ENCODE data around the gene RAB5IF.
"Not testable (repeated sequence)": the region's sequence is repeated elsewhere in the genome, so short reads cannot be mapped to it uniquely, and the experiment has no call there.

RAB5IF gene

DNA sequence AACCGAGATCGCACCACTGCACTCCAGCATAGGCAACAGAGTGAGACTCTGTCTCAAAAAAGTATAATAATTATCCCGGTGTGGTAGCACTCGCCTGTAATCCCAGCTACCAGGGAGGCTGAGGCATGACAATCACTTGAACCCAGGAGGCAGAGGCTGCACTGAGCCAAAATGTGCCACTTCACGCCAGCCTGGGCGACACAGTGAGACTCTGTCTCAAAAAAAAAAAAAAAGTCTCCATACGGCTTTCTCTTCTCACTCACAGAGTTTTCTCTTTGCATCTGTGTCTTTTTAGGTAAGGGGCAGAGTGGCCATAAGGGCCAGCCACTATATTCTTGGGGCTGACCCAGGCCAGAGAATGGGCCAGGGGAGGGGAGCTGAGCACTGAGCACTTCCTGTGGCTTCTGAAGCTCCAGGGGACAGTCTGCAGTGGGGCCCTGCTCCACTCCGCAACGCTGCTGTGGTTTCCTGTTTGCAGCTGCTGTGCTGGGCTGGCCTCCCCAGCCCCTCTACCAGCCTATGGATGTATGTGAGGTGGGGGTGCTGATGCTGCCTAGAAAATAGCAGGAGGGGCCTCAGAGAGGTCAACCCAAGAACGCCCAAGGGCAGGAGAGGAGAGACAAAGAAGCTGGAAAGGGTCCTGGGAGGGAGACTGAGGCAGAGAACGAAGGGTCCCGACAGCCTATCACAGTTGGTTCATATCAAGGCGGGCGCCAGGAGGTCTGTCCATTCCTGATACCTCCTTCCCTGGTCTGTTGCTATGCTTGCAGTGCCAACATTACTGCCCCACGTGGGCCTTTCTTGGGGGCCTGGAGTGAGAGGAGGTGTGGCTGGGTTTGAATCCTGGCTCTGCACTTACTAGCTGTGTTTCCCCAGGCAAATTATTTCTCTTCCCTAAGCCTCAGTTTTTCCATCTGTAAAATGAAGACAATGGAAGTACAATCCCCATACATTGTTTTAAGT is 24.4 kb downstream of the RAB5IF start:
- DNase-seq (ENCODE audit: low read depth), result no peak

GRCh38 chr20:36631646-36632045 is 26.1 kb downstream of the RAB5IF start:
- no peak for DNase-seq (ENCODE audit: low read depth)

DNA sequence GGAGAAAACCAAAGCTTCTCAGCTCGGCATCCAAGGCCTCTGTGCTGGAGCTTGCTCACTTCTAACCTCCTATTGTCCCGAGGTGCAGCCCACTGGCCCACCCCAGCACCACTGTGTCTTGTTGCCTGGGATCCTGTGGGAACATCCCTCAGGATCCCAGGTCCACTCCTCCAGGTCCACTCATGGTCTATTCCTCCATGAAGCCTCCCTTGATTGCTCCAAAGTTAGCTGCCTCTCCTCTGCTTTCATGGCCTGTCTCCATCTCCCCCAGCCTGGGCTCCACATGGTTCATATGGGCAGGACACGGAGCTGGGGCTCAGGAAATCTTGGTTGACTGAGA is 26.5 kb downstream of the RAB5IF start:
- DNase-seq (ENCODE audit: low read depth), result no peak

DNA sequence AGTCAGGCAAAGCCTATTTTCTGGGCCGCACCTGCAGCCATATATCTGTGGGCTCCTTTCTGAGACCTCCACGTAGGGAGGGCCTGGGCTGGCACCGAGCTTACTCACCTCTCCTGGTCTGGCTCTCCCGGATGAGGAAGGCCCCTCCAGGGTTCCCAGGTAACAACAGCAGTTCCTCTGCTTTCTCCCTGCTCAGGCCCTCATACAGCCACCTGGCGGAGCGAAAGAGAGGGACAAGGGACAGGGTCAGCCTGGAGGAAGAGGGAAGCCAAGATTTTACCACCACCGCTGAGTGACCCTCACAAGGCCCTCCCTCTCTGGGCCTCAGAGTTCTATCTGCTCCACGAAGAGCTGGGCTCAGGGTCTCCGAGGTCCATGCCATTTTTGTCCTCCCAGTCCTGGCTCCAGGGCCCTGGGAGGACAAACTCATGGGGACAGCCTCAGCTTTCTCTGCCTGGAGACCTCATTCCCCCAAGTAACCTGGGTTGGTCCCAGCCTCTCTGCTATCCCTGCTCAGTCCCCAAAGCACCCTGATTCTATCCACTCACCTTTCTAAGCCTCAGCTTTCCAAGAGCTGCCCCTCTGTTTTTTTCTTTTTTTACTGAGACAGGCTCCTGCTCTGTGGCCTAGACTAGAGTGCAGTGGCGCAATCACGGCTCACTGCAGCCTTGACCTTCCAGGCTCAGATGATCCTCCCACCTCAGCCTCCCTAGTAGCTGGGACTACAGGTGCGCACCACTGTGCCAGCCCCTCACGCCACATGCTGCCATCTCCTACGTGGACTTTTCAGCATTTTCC is 27.1 kb downstream of the RAB5IF start:
- DNase-seq (ENCODE audit: low read depth), result no peak

- no peak for DNase-seq (ENCODE audit: low read depth)
These were observed 27.8 kb downstream of the RAB5IF start for GRCh38 chr20:36633285-36633772.

DNA sequence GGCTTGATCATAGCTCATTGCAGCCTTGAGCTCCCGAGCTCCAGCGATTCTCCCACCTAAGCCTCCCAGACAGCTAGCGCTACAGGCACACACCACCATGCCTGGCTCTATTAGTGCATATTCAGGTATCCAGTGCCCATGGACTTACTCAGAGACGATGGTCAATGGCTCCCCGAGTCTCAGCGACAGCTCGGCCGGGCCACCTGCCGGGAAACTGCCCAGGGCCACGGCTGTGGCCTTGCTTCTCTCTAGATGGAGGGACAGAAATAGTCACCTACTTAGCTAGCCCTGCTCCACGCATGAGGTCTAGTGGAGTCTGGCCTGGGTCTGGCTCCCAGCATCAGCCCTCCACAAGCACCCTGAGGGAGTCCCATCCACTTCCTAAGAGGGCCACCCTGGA is 28.8 kb downstream of the RAB5IF start:
- DNase-seq (ENCODE audit: low read depth), result no peak

- DNase-seq (ENCODE audit: low read depth), result not testable (repeated sequence)
These were observed 33.4 kb downstream of the RAB5IF start for GRCh38 chr20:36638876-36639400.

DNA sequence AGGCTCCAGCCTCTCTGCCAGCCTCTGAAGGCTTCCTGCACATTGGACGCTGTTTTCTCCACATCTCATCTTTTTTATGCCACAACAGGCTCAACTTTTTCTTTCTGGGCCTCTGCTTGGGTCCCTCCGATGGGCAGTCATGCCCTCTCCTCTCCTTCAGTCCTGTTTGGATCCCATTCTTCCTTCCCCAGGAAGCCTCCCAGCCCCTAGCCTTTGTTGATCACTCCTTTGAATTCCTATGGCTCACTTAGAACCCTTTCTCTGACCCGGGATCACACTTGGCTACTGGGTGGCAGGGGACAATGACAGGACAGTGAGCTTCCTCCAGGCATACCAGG is 35.9 kb downstream of the RAB5IF start:
- no peak for DNase-seq (ENCODE audit: low read depth)

DNA sequence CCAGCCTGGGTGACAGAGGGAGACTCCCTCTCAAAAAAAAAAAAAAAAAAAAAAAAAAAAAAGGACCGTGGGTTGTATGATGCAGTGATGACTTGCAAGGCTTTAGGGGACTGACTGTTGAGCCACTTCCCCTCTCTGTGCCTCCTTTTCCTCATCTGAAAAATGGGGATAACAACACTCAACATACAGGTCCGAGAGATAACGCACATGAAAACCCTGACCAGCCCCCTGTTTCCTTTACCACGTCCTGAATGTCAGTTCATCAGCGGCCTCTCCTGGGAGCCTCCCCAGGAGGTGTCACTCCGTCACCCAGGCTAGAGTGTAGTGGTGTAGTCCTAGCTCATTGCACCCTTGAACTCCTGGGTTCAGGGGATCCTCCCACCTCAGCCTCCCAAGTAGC is 36.6 kb downstream of the RAB5IF start:
- DNase-seq (ENCODE audit: low read depth), result no peak

DNA sequence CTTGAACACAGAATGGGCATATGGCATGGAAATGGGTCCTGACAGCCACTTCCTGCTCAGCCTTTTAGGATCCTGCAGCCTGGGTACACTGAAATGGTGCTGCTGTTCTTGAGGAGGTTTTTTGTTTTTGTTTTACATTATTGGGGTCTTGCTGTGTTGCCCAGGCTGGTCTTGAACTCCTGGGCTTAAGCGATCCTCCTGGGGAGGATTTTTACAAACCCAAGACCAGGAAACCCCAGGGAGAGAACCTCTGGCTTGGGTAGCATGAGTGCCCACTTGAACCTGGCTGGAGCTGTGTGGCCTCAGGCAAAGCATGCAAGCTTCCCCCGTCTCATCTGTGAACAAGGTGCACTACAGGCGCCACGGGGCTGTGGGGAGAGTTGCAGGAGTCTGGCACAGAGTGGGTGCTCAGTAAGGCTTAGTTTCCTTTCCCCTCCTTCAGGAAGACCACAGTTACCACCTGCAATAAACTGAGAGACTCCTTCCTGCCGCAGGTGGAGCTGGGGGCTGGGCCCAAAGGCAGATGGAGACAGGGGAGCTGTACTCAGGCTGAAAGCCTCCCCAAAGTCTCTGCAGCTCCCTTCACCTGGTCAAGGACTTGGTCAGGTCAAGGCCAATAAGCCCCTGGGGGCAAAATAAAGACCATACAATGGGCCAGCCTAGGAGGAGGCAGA is 38.6 kb downstream of the RAB5IF start:
- DNase-seq (ENCODE audit: low read depth), result no peak

- no peak for DNase-seq (ENCODE audit: low read depth)
These were observed 39.1 kb downstream of the RAB5IF start for GRCh38 chr20:36644706-36645095.

DNA sequence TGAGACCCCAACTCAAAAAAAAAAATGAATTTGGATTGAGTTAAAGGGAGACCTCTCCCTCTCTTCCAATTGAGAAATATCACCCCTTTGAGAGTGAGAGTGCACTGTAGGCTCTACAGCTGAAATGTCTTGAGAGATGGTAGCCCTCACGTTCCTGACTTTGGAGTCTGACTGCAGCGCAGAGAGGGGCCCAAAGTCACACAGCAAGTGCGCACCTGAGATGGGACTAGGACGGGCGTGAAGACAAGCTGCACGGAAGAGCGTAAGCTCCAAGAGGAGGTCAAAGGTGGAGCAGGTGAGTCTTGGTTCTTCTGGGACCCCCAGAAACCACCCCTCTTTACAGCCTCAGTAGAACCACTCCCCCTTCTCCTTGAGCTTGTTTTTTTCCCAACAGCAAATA is 39.8 kb downstream of the RAB5IF start:
- DNase-seq (ENCODE audit: low read depth), result no peak

DNA sequence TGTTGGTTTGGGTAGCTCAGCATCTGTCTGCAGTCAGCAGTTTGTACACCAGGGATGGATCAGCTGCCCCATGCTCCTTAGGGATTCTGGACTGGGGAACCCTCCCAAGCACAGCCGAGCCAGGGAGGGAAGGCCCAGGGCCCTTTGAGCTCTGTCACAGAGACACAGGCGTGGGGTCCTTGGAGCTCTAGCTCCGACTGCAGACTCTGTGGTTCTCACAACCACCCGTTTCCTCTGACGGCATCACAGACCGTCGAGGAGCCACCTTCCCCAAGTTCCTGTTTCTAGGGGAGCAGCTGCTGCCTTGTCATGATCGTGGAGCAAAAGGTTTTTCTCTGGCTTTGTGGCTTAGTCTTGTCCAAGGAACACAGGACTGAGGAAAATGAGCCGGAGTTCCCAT is 40.4 kb downstream of the RAB5IF start, which contains the start of gene SLA2:
Gene SLA2, minus strand, starts transcription at position 199 of the 400 bp plus-strand sequence. CDS start 4,861 bp downstream, outside the sequence.
- no peak for DNase-seq (ENCODE audit: low read depth)

GRCh38 chr20:36646678-36647077 is 41.1 kb downstream of the RAB5IF start:
- DNase-seq (ENCODE audit: low read depth), result no peak

DNA sequence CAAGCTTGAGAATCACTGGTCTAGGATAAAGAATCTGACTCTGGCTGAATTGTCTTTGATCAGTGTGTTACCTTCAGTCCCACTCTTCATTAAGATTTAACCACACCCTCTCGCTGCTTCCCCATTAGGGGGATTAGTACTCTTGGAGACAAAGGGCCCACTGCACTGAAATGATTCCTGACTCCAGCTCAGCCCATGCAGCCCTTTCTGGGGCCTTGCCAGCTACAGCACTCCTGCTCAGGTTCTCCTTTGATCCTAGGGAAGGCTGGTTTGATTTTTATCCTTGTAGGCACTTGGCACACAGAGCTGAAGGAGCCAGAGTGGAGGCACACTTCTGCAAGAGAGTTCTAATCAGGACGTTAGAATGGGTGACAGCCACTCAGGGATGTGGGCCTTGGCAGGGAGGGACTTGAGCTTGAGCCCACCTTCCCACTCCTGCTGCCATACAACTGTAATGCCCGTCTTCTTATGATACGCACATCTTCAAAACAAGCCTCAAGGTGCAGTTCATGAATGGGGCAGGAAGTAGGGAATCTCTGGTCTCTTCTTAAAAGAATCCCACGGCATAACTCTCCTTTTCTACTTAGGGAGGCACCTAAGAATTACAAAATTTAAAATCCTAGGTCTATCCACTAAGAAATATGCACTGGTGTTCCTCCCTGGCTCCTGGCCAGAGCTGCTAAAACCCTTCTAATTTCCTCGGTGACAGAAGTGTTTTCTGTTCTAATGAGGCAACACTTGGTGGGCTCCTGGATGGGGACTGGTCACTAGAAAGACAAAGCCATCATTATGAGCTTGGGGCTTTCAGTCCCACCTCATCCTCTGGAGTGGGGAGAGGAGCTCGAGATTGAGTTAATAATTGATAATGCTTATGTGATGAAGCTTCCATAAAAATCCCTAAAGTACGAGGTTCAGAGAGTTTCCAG is 41.9 kb downstream of the RAB5IF start:
- no peak for DNase-seq (ENCODE audit: low read depth)

DNA sequence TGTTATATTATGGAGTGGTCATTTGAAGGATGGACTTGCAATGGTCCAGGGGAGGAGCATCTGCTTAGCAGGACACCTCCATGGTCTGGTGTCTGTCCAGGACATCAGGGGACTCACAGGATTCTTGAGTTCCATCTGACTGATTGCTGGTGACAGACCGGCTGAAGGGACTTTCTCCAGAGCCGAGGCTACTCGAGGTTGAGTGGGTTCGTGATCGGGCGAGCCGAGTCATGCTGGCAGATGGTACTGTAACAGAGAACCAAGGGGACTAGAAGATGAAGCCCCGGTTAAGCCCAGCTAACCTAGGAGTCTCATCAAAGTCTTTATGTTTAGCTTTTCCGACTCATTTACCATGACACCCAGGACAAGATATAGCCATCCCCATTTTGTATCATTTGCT is 47.9 kb downstream of the RAB5IF start:
- DNase-seq (ENCODE audit: low read depth), result no peak

- no peak for DNase-seq (ENCODE audit: low read depth)
These were observed 48.9 kb downstream of the RAB5IF start for GRCh38 chr20:36654506-36654905.

- DNase-seq (ENCODE audit: low read depth), result no peak
These were observed 49.4 kb downstream of the RAB5IF start for GRCh38 chr20:36655004-36655403.

DNA sequence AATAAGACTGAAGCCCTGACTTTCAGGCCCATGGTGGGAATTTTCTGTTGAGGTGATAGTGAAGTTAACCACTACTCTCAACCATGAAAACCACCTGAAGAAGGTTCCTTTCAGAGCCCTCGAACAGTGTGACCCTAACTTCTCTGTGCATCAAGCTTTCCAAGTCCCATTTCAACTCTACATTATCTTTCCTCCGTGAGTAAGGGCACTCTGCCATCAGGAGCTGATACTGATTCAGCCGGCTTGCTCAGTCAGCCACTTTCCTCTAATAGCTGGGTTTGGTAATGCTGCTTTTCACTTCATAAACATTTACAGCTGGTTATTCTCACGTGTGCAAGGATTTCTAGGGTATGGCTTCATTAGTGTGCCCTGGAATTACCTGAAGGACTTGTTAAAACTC is 51.2 kb downstream of the RAB5IF start:
- DNase-seq (ENCODE audit: low read depth), result no peak

GRCh38 chr20:36658300-36658699 is 52.7 kb downstream of the RAB5IF start:
- no peak for DNase-seq (ENCODE audit: low read depth)
